ENCODE results near the gene MTO1.
"Not testable (repeated sequence)": the region's sequence is repeated elsewhere in the genome, so short reads cannot be mapped to it uniquely, and the experiment has no call there.

Gene MTO1

GRCh38 chr6:73505142-73505541 is 43.6 kb downstream of the MTO1 start:
- DNase-seq = no peak

- DNase-seq = not testable (repeated sequence)
Measured at GRCh38 chr6:73505705-73506104, 44.2 kb downstream of the MTO1 start.

GRCh38 chr6:73506246-73506645 is 44.7 kb downstream of the MTO1 start:
- DNase-seq = peak in 2 of 4 experiments; percentile 44 to 53

GRCh38 chr6:73508776-73509175 is 47.2 kb downstream of the MTO1 start:
- DNase-seq = peak in 2 of 4 experiments; percentile 11 to 33

- DNase-seq = no peak
Measured at GRCh38 chr6:73509851-73510250, 48.3 kb downstream of the MTO1 start.

GRCh38 chr6:73511796-73512195 is 50.3 kb downstream of the MTO1 start:
- peak in 1 of 4 experiments; percentile 26 for DNase-seq

GRCh38 chr6:73513496-73513854 is 51.9 kb downstream of the MTO1 start:
- peak in 1 of 4 experiments; percentile 18 for DNase-seq

GRCh38 chr6:73514746-73515110 is 53.2 kb downstream of the MTO1 start:
- DNase-seq = peak in 2 of 4 experiments; percentile 16

- peak in 3 of 4 experiments; percentile 23 to 47 (median 24) for DNase-seq
Measured at GRCh38 chr6:73515204-73515655, 53.7 kb downstream of the MTO1 start.

GRCh38 chr6:73516514-73517489 is 55.3 kb downstream of the MTO1 start:
- DNase-seq = peak in 2 of 4 experiments; percentile 15 to 36

GRCh38 chr6:73518100-73518981 is 56.8 kb downstream of the MTO1 start:
- DNase-seq = not testable (repeated sequence)

GRCh38 chr6:73518982-73519881 is 57.7 kb downstream of the MTO1 start:
- DNase-seq = not testable (repeated sequence)

- peak; percentile 87 to 90 (median 88) for DNase-seq
Measured at GRCh38 chr6:73519926-73520687, 58.6 kb downstream of the MTO1 start.

GRCh38 chr6:73520688-73521350 is 59.3 kb downstream of the MTO1 start, which contains the start of gene EEF1A1:
TSS of gene EEF1A1 (minus strand) at chr6:73521032. CDS start at chr6:73520026, 1,006 bp downstream.
- peak; percentile 100 for DNase-seq

GRCh38 chr6:73521351-73521985 is 59.9 kb downstream of the MTO1 start:
- DNase-seq = peak in 1 of 4 experiments; percentile 69

- peak; percentile 65 to 82 (median 80) for DNase-seq
Measured at GRCh38 chr6:73523434-73524123, 62.0 kb downstream of the MTO1 start.

GRCh38 chr6:73525546-73526330 is 64.2 kb downstream of the MTO1 start:
- DNase-seq = no peak

GRCh38 chr6:73528897-73529296 is 67.4 kb downstream of the MTO1 start:
- DNase-seq = no peak

All from suppressor macrophage (primary cell).